ENCODE results near the gene VWF.

GRCh38 chr12:5947006-5947405 lies 177.5 kb downstream of the VWF start:
- TF ChIP-seq CTCF (optimal IDR thresholded peaks at IDR 0.05 in 1 of 3, IDR thresholded peaks at IDR 0.05 in 1 of 3, conservative IDR thresholded peaks at IDR 0.05 in 1 of 3; ENCODE audit: extremely low read depth in 1 of 3, insufficient read depth in 2 of 3, low read length in 3 of 3) (no peak), EZH2 (IDR thresholded peaks at IDR 0.05; ENCODE audit: low read length) (no peak)
